ENCODE data around the gene TOMM40. TPM values are rescaled to one million over a fixed set of nuclear protein-coding genes. Genes with fewer than 3 reads are reported as not detected.

Gene TOMM40
- total RNA-seq: 36.9 TPM

GRCh38 chr19:44891016-44891882 is at the start of gene TOMM40:
TSS of gene TOMM40 (plus strand) at chr19:44891254. CDS start at chr19:44891416, 162 bp downstream.

DNA sequence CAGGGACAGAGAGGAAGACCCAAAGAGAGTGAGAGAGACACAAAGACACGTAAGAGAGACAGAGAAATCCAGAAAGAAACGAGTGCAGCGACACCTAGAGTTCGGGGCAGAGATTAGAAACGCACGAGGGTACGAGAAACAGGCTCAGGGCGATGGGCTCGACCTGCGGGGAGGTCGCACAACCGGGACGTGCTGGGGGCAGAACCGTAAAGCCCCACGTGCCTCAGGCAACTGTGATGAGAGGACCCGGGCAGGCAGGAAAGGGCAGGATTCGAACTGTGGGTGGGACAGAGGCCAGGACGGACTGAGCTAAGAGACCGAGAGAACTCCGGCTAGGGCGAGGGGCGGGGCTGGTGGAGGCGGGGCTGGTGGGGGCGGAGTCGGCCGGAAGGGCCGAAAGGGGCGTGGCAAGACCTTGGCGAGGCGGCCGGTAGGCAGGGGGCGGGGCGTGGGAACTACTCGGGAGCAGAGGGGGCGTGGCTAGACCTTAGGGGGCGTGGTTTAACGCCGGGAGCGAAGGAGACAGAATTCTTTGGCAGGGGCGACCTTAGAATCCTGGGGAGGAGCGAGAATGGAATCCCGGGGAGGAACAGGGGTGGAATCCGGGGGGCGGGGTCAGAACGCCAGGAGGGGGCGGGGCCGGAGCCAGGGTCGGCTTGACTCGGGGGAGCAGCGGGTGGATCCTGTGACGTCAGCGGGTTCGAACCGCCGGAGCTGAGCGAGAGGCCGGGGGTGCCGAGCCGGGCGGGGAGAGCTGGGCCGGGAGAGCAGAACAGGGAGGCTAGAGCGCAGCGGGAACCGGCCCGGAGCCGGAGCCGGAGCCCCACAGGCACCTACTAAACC is 45.2 kb upstream of the TOMM40 start, which contains the start of gene NECTIN2:
Gene NECTIN2, plus strand, starts transcription at position 686 of the 843 bp plus-strand sequence. CDS start 229 bp downstream, outside the sequence.

GRCh38 chr19:44905437-44906160 is 14.5 kb downstream of the TOMM40 start, which contains the start of gene APOE:
TSS of gene APOE (plus strand) at chr19:44905796. CDS start at chr19:44906625, 829 bp downstream.

DNA sequence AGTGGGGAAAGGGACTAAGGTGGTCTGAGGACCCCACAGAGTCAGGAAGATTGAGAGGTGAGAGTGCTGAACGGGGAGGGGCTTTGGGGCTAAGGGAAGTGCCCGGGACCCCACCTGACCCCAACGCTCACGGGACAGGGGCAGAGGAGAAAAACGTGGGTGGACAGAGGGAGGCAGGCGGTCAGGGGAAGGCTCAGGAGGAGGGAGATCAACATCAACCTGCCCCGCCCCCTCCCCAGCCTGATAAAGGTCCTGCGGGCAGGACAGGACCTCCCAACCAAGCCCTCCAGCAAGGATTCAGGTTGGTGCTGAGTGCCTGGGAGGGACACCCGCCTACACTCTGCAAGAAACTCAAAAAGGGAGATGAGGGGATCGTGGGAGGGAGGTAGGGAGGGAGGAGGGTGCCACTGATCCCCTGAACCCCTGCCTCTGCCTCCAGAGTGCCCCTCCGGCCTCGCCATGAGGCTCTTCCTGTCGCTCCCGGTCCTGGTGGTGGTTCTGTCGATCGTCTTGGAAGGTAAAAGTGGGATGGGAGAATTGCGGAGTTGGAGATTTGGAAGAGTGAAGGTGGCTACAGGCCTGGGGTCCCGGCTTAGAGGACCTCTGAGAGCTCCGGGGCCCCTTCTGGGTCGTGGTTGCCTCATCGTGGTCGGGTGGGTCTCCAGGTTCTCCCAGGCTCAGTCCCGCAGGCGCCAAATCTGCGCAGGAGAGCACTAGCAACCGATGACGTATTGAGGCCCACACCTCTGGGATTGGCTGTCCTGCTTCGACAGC is 23.6 kb downstream of the TOMM40 start, which contains the start of gene APOC1:
Gene APOC1, plus strand, starts transcription at position 176 of the 774 bp plus-strand sequence. Its CDS starts 284 bp downstream, at position 460.

DNA sequence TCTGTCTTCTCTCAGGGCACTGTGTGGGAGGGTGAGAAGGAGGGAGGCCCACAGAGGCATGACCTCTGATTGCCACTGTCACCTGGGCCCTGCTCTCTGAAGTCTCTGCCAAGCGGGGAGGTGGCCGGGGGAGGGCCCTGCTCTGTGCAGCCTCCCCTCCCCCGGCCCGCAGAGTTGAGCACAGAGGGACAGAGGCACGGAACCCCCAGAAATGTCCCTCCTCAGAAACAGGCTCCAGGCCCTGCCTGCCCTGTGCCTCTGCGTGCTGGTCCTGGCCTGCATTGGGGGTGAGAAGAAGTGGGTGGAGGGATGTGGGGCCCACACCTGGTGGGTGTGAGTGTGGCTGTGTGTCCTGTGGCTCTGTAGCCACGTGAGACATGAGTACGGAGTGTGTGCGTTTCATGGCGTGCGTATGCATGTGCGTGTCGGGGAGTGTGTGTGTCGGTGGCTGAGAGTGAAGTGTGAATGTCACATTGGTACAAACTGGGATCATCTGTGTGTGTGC is 51.1 kb downstream of the TOMM40 start, which contains the start of gene APOC4:
Gene APOC4, plus strand, starts transcription at position 171 of the 505 bp plus-strand sequence. Its CDS starts 41 bp downstream, at position 212.

Other genes starting within 250 kb of the TOMM40 start
- 51.9 TPM for gene PVR, start 247.3 kb upstream of the TOMM40 start, total RNA-seq
- gene CEACAM19, start 219.8 kb upstream of the TOMM40 start, total RNA-seq: 4.1 TPM
- not detected for gene CEACAM16, start 192.1 kb upstream of the TOMM40 start, total RNA-seq
- 15.7 TPM for gene BCL3, start 142.5 kb upstream of the TOMM40 start, total RNA-seq
- gene CBLC, start 113.4 kb upstream of the TOMM40 start, total RNA-seq: 8.8 TPM
- 467 TPM for gene BCAM, start 82.2 kb upstream of the TOMM40 start, total RNA-seq
- 119 TPM for gene NECTIN2, start 45.0 kb upstream of the TOMM40 start, total RNA-seq
- 235 TPM for gene APOE, start 14.5 kb downstream of the TOMM40 start, total RNA-seq
- 3.5 TPM for gene APOC1, start 23.4 kb downstream of the TOMM40 start, total RNA-seq
- not detected for gene APOC4, start 51.0 kb downstream of the TOMM40 start, total RNA-seq
- 1.2 TPM for gene APOC2, start 54.8 kb downstream of the TOMM40 start, total RNA-seq
- gene CLPTM1, start 64.1 kb downstream of the TOMM40 start, total RNA-seq: 92.5 TPM
- 14.4 TPM for gene RELB, start 110.2 kb downstream of the TOMM40 start, total RNA-seq
- gene CLASRP, start 147.8 kb downstream of the TOMM40 start, total RNA-seq: 30.4 TPM
- 0.58 TPM for gene ZNF296, start 185.2 kb downstream of the TOMM40 start, total RNA-seq
- gene GEMIN7, start 188.0 kb downstream of the TOMM40 start, total RNA-seq: 12.2 TPM
- 34.4 TPM for gene PPP1R37, start 201.9 kb downstream of the TOMM40 start, total RNA-seq